ENCODE data around the gene FOXP3.

FOXP3 gene

GRCh38 chrX:49244207-49244606, 20.3 kb downstream of the FOXP3 start:
- no peaks in the 10 kb centered on the region for H3K79me2 ChIP-seq
- H3K27ac ChIP-seq = no peak overlapping the region
- no peak overlapping the region for H3K4me2 ChIP-seq (ENCODE audit: low read length)
- H2AFZ ChIP-seq = no peak overlapping the region
- no peaks in the 10 kb centered on the region for H3K36me3 ChIP-seq (ENCODE audit: control insufficient read depth, insufficient read depth, low read length)
- H3K9ac ChIP-seq = no peak overlapping the region
- H3K4me1 ChIP-seq = no peaks in the 10 kb centered on the region
- no peaks in the 10 kb centered on the region for H3K9me3 ChIP-seq (ENCODE audit: control insufficient read depth, low read length)
- no peaks in the 10 kb centered on the region for H3K27me3 ChIP-seq (ENCODE audit: control insufficient read depth, insufficient read depth, low read length)
- TF ChIP-seq CTCF (IDR thresholded peaks at IDR 0.05) = no peak
- H3K4me3 ChIP-seq (ENCODE audit: low read depth, low read length) = no peak overlapping the region

GRCh38 chrX:49243166-49243565, 21.3 kb downstream of the FOXP3 start:
- H3K27ac ChIP-seq = no peak overlapping the region
- H2AFZ ChIP-seq = no peak overlapping the region
- no peaks in the 10 kb centered on the region for H3K27me3 ChIP-seq (ENCODE audit: control insufficient read depth, insufficient read depth, low read length)
- H3K79me2 ChIP-seq = no peaks in the 10 kb centered on the region
- no peaks in the 10 kb centered on the region for H3K9me3 ChIP-seq (ENCODE audit: control insufficient read depth, low read length)
- H3K4me3 ChIP-seq (ENCODE audit: low read depth, low read length) = no peak overlapping the region
- no peaks in the 10 kb centered on the region for H3K36me3 ChIP-seq (ENCODE audit: control insufficient read depth, insufficient read depth, low read length)
- TF ChIP-seq CTCF (IDR thresholded peaks at IDR 0.05) = no peak
- H3K9ac ChIP-seq = no peak overlapping the region
- H3K4me1 ChIP-seq = no peaks in the 10 kb centered on the region
- H3K4me2 ChIP-seq (ENCODE audit: low read length) = no peak overlapping the region

DNA sequence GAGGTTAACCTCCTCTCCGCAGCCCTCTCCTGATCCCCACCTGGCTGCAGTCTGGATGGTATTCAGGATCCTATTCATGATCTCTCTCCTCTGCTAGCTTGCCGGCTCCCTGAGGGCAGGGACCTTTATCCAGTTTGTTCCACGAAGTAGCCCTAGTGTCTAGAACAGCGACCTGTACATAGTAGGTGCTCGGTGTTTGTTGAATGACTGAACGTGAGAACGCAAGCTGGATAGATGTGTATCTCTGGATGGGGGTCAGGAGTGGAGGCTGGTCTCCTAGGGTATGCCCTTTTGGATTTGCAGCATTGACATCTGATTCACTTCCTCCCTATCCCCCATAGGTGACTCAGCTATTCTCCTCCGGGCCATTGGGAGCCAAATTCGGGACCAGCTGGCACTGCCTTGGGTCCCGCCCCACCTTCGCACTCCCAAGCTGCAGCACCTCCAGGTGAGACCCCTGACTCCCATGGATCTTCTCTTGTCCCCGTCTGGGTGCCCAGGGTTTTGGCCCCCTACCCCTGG, 21.9 kb downstream of the FOXP3 start:
- Histone ChIP-seq H3K9ac (no peak overlapping the region), H2AFZ (no peak overlapping the region), H3K4me3 (ENCODE audit: low read depth, low read length) (no peak overlapping the region), H3K4me1 (no peaks in the 10 kb centered on the region), H3K36me3 (ENCODE audit: control insufficient read depth, insufficient read depth, low read length) (no peaks in the 10 kb centered on the region), H3K9me3 (ENCODE audit: control insufficient read depth, low read length) (no peaks in the 10 kb centered on the region), H3K79me2 (no peaks in the 10 kb centered on the region), H3K27me3 (ENCODE audit: control insufficient read depth, insufficient read depth, low read length) (no peaks in the 10 kb centered on the region), H3K4me2 (ENCODE audit: low read length) (no peak overlapping the region), H3K27ac (no peak overlapping the region)
- TF ChIP-seq CTCF (IDR thresholded peaks at IDR 0.05) = no peak

- H3K27me3 ChIP-seq (ENCODE audit: control insufficient read depth, insufficient read depth, low read length) = no peaks in the 10 kb centered on the region
- no peak overlapping the region for H3K9ac ChIP-seq
- no peaks in the 10 kb centered on the region for H3K36me3 ChIP-seq (ENCODE audit: control insufficient read depth, insufficient read depth, low read length)
- no peak overlapping the region for H3K4me3 ChIP-seq (ENCODE audit: low read depth, low read length)
- TF ChIP-seq CTCF (IDR thresholded peaks at IDR 0.05) = no peak
- no peaks in the 10 kb centered on the region for H3K79me2 ChIP-seq
- H3K9me3 ChIP-seq (ENCODE audit: control insufficient read depth, low read length) = no peaks in the 10 kb centered on the region
- no peak overlapping the region for H3K4me2 ChIP-seq (ENCODE audit: low read length)
- H2AFZ ChIP-seq = no peak overlapping the region
- H3K27ac ChIP-seq = no peak overlapping the region
- no peaks in the 10 kb centered on the region for H3K4me1 ChIP-seq
These were observed 25.8 kb downstream of the FOXP3 start for GRCh38 chrX:49238735-49239134.

GRCh38 chrX:49237060-49237459, 27.4 kb downstream of the FOXP3 start:
- no peaks in the 10 kb centered on the region for H3K79me2 ChIP-seq
- no peak overlapping the region for H3K27ac ChIP-seq
- H3K9me3 ChIP-seq (ENCODE audit: control insufficient read depth, low read length) = no peaks in the 10 kb centered on the region
- no peaks in the 10 kb centered on the region for H3K36me3 ChIP-seq (ENCODE audit: control insufficient read depth, insufficient read depth, low read length)
- no peak overlapping the region for H3K4me3 ChIP-seq (ENCODE audit: low read depth, low read length)
- H3K4me1 ChIP-seq = no peaks in the 10 kb centered on the region
- H2AFZ ChIP-seq = no peak overlapping the region
- no peaks in the 10 kb centered on the region for H3K27me3 ChIP-seq (ENCODE audit: control insufficient read depth, insufficient read depth, low read length)
- no peak overlapping the region for H3K9ac ChIP-seq
- no peak overlapping the region for H3K4me2 ChIP-seq (ENCODE audit: low read length)
- TF ChIP-seq CTCF (IDR thresholded peaks at IDR 0.05) = no peak
